Progenitor cell of endocrine pancreas (in vitro differentiated cells): ENCODE measurements around the gene MTMR3. TPM values are rescaled to one million over a fixed set of nuclear protein-coding genes. Genes with fewer than 3 reads are reported as not detected.
"Not testable (repeated sequence)": the region's sequence is repeated elsewhere in the genome, so short reads cannot be mapped to it uniquely, and the experiment has no call there.

Experiments used
- DNase-seq: peaks from one replicate; pipeline ENCODE4 v3.0.0; 2021; ENCODE audit warnings: low spot score; ENCODE audit not compliant: unreplicated experiment
- H3K27ac Mint-ChIP-seq: 2 replicates; pipeline ENCODE4 v1.8.0; 2021; ENCODE audit warnings: mild to moderate bottlenecking, moderate library complexity, mixed read lengths
- H3K27me3 Mint-ChIP-seq: 2 replicates; pipeline ENCODE4 v1.8.0; 2021; ENCODE audit warnings: mixed read lengths
- H3K36me3 Mint-ChIP-seq: 2 replicates; pipeline ENCODE4 v1.8.0; 2022; ENCODE audit warnings: mixed read lengths; ENCODE audit not compliant: insufficient read depth
- H3K4me1 Mint-ChIP-seq: 2 replicates; pipeline ENCODE4 v1.8.0; 2021; ENCODE audit warnings: low read depth, mixed read lengths
- H3K4me3 Mint-ChIP-seq: 2 replicates; pipeline ENCODE4 v1.8.0; 2021; ENCODE audit warnings: low read depth, mild to moderate bottlenecking, moderate library complexity, mixed read lengths
- H3K9me3 Mint-ChIP-seq: 2 replicates; pipeline ENCODE4 v1.8.0; 2021; ENCODE audit warnings: low read depth, mixed read lengths
- total RNA-seq: library from RNA; stranded (reverse); gene quantifications from 2 replicates; pipeline ENCODE4 v1.2.1, GENCODE V29; 2021
- TF ChIP-seq, protein P1 (sequence below): fragments of 200-600 bp; sonication (generic); IDR thresholded peaks from one replicate; pipeline ENCODE4 v1.5.0; 2021; ENCODE audit warnings: antibody characterized with exemption, mild to moderate bottlenecking; ENCODE audit not compliant: unreplicated experiment

The MTMR3 gene
- total RNA-seq, 1 donor from 2014 or later: 51.0 TPM

DNA sequence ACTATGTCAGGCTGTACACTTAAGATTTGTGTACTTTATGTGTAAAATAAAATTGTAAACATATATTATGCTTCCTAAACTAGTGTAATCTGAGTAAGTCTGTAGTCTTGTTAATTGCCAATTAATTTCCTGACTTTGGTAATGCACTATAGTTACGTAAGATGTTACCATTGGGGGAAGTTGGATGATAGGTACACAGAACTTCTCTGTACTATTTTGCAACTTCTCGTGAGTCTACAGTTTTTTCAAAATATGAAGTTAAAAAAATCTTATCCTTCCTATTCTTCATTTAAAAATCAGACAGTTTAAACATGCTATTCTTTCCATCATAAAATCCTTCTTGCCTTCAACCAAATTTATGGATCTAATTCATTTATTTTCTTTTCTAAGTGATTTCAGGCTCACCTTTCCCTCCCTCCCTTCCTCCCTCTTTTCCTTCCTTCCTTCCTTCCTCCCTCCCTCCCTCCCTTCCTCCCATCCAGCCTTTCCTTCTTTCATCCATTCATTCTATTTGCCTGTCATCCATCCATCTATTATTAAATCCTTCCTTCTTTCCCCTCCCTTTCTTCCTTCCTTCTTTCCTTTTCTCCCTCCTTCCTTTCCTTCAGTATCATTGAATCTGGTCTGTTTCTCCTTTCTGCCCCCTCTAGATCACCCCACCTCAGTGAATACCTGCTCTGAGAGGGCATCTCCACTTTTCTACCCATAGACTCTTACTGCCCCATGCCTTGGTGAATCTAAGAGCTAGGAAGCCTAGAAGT is 22.8 kb upstream of the MTMR3 start:
- no peaks in the 10 kb centered on the region for H3K27me3 Mint-ChIP-seq
- H3K4me3 Mint-ChIP-seq: no peak overlapping the region
- no peaks in the 10 kb centered on the region for H3K9me3 Mint-ChIP-seq
- TF ChIP-seq, protein P1, sequence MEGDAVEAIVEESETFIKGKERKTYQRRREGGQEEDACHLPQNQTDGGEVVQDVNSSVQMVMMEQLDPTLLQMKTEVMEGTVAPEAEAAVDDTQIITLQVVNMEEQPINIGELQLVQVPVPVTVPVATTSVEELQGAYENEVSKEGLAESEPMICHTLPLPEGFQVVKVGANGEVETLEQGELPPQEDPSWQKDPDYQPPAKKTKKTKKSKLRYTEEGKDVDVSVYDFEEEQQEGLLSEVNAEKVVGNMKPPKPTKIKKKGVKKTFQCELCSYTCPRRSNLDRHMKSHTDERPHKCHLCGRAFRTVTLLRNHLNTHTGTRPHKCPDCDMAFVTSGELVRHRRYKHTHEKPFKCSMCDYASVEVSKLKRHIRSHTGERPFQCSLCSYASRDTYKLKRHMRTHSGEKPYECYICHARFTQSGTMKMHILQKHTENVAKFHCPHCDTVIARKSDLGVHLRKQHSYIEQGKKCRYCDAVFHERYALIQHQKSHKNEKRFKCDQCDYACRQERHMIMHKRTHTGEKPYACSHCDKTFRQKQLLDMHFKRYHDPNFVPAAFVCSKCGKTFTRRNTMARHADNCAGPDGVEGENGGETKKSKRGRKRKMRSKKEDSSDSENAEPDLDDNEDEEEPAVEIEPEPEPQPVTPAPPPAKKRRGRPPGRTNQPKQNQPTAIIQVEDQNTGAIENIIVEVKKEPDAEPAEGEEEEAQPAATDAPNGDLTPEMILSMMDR: no peak
- H3K27ac Mint-ChIP-seq: no peak overlapping the region
- H3K36me3 Mint-ChIP-seq: no peaks in the 10 kb centered on the region
- DNase-seq: no peak
- H3K4me1 Mint-ChIP-seq: no peaks in the 10 kb centered on the region

- Mint-ChIP-seq H3K4me3 (no peak overlapping the region), H3K36me3 (no peaks in the 10 kb centered on the region), H3K9me3 (no peaks in the 10 kb centered on the region), H3K27me3 (no peaks in the 10 kb centered on the region), H3K4me1 (no peaks in the 10 kb centered on the region), H3K27ac (no peak overlapping the region)
- no peak for DNase-seq
- TF ChIP-seq, protein P1: no peak
These were observed 21.2 kb upstream of the MTMR3 start for GRCh38 chr22:29861672-29862297.

- not testable (repeated sequence) for H3K4me1 Mint-ChIP-seq, H3K4me3 Mint-ChIP-seq, H3K36me3 Mint-ChIP-seq, DNase-seq, H3K27ac Mint-ChIP-seq, H3K27me3 Mint-ChIP-seq, H3K9me3 Mint-ChIP-seq
These were observed 17.4 kb upstream of the MTMR3 start for GRCh38 chr22:29865572-29865971.

DNA sequence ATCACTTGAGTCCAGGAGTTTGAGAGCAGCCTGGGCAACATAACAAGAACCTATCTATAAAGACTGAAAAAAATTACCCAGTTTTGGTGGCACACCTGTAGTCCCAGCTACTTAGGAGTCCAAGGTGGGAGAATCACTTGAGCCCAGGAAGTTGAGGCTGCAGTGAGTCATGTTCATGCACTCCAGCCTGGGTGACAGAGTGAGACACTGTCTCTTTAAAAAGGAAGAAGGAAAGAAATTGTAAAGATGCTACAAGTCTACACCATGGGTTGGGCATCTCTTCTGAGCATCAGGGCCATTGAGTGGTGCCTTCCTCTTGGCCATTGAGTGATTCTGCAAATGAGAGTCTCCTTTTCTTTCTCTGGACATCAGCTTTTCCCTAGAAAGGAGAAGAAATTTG is 15.7 kb upstream of the MTMR3 start:
- TF ChIP-seq, protein P1: no peak
- H3K4me1 Mint-ChIP-seq: peaks cover 8% of the 10 kb centered on the region
- DNase-seq: no peak
- H3K27me3 Mint-ChIP-seq: no peaks in the 10 kb centered on the region
- no peak overlapping the region for H3K27ac Mint-ChIP-seq
- H3K4me3 Mint-ChIP-seq: no peak overlapping the region
- no peaks in the 10 kb centered on the region for H3K36me3 Mint-ChIP-seq
- H3K9me3 Mint-ChIP-seq: no peaks in the 10 kb centered on the region

DNA sequence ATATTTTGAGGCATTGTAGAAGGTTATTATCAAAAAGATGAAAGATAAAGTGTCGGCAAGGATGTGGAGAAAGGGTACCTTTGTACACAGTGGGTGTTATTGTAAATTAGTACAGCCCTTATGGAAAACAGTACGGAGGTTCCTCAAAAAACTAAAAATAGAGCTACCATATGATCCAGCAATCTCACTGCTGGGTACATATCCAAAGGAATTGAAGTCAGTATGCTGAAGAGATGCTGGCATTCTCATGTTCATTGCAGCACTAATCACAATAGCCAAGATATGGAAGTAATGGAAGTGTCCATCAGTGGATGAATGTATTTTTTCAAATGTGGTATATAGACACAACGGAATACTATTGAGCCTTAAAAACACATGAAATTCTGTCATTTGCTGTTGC is 15.1 kb upstream of the MTMR3 start:
- TF ChIP-seq, protein P1: no peak
- peaks cover 8% of the 10 kb centered on the region for H3K4me1 Mint-ChIP-seq
- DNase-seq: no peak
- no peak overlapping the region for H3K27ac Mint-ChIP-seq
- no peak overlapping the region for H3K4me3 Mint-ChIP-seq
- no peaks in the 10 kb centered on the region for H3K36me3 Mint-ChIP-seq
- H3K9me3 Mint-ChIP-seq: no peaks in the 10 kb centered on the region
- no peaks in the 10 kb centered on the region for H3K27me3 Mint-ChIP-seq

- no peak overlapping the region for H3K4me3 Mint-ChIP-seq
- H3K27ac Mint-ChIP-seq: no peak overlapping the region
- H3K9me3 Mint-ChIP-seq: no peaks in the 10 kb centered on the region
- DNase-seq: no peak
- no peaks in the 10 kb centered on the region for H3K36me3 Mint-ChIP-seq
- H3K27me3 Mint-ChIP-seq: peaks cover 7% of the 10 kb centered on the region
- TF ChIP-seq, protein P1: no peak
- H3K4me1 Mint-ChIP-seq: peaks cover 8% of the 10 kb centered on the region
These were observed 12.4 kb upstream of the MTMR3 start for GRCh38 chr22:29870574-29870973.
